Adrenal gland (tissue), 5 donors: Measurements from ENCODE around the gene AARS1.

Experiments
- POLR2A ChIP-seq, 2 donors: fragments of 450-650 bp; IDR thresholded peaks; one replicate each; pipeline ENCODE4 v1.6.1; 2017; ENCODE audit warnings: antibody characterized with exemption in 2 of 2, mild to moderate bottlenecking in 2 of 2, moderate library complexity in 1 of 2
- TF ChIP-seq, protein P1 (sequence below), 6 experiments: fragments of 450-650 bp in 4 of 6; fragments of 200-600 bp in 2 of 6; sonication (generic) in 1 of 6; IDR thresholded peaks; 1 replicate in 5 of 6; 2 replicates in 1 of 6; pipeline versions ENCODE4 v1.5.1 to v1.8.0; 2016 to 2021; ENCODE audit warnings: antibody characterized with exemption in 6 of 6, mild to moderate bottlenecking in 2 of 6, moderate library complexity in 1 of 6
- donor health status: DM: no; HTN: no; CAD: no.

DNA sequence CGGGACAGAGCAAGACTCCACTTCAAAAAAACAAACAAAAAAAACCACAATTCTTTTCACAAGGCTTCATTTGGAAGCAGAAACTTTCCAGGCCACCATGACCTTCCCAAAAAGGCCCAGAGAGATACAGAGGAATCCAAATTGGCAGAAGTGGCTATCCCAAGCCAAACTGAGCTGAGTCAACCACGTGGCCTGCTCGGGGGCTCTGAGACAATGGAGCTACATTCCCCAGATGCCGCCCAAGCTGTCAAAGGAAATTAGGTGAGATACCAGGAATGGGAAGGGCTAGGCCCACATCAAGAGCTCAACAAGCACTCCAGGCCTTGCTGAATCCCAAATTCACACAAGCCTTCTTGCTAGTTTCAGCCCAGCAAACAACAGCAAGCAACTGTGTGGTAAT is 31.9 kb downstream of the AARS1 start:
- TF ChIP-seq, protein P1, sequence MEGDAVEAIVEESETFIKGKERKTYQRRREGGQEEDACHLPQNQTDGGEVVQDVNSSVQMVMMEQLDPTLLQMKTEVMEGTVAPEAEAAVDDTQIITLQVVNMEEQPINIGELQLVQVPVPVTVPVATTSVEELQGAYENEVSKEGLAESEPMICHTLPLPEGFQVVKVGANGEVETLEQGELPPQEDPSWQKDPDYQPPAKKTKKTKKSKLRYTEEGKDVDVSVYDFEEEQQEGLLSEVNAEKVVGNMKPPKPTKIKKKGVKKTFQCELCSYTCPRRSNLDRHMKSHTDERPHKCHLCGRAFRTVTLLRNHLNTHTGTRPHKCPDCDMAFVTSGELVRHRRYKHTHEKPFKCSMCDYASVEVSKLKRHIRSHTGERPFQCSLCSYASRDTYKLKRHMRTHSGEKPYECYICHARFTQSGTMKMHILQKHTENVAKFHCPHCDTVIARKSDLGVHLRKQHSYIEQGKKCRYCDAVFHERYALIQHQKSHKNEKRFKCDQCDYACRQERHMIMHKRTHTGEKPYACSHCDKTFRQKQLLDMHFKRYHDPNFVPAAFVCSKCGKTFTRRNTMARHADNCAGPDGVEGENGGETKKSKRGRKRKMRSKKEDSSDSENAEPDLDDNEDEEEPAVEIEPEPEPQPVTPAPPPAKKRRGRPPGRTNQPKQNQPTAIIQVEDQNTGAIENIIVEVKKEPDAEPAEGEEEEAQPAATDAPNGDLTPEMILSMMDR (IDR thresholded peaks at IDR 0.05), result no peak
- TF ChIP-seq POLR2A (IDR thresholded peaks at IDR 0.05), result no peak
